ENCODE results near the gene PTP4A1.

The PTP4A1 gene

GRCh38 chr6:63546236-63546635 lies 26.0 kb upstream of the PTP4A1 start:
- no peaks in the 10 kb centered on the region for H3K36me3 ChIP-seq (ENCODE audit: control insufficient read depth in 1 of 2, insufficient read depth in 2 of 2, low read depth in 1 of 2, low read length in 2 of 2)
- DNase-seq = no peak
- no peak overlapping the region for H2BK5ac ChIP-seq (ENCODE audit: low read depth, low read length, poor library complexity, severe bottlenecking)
- H2AFZ ChIP-seq (ENCODE audit: low read depth, low read length) = no peak overlapping the region
- H3K23ac ChIP-seq (ENCODE audit: low read length in 2 of 2) = no peak overlapping the region
- H3K4ac ChIP-seq (ENCODE audit: low read depth in 1 of 2, low read length in 2 of 2) = no peak overlapping the region
- no peak overlapping the region for H2AK5ac ChIP-seq (ENCODE audit: low read length, severe bottlenecking)
- no peak overlapping the region for H3K4me2 ChIP-seq (ENCODE audit: low read length, poor library complexity, severe bottlenecking)
- no peak overlapping the region for H3K14ac ChIP-seq (ENCODE audit: low read length in 2 of 2)
- H3K9me3 ChIP-seq (ENCODE audit: control insufficient read depth, low read length) = no peaks in the 10 kb centered on the region
- peaks cover 4 to 6% of the 10 kb centered on the region in 2 experiments for H3K27me3 ChIP-seq (ENCODE audit: control insufficient read depth in 1 of 2, insufficient read depth in 1 of 2, low read length in 2 of 2)
- no peak overlapping the region for H2BK12ac ChIP-seq (ENCODE audit: low read length in 2 of 2)
- H3K79me1 ChIP-seq (replicated peaks; ENCODE audit: low read length, poor library complexity, severe bottlenecking) = no peaks in the 10 kb centered on the region
- no peak overlapping the region for H3K4me3 ChIP-seq (ENCODE audit: insufficient read depth in 1 of 2, low read depth in 1 of 2, low read length in 2 of 2)
- no peak overlapping the region for H3K9ac ChIP-seq (ENCODE audit: low read length)
- H2BK15ac ChIP-seq (ENCODE audit: low read depth, poor library complexity, severe bottlenecking) = no peak overlapping the region
- H4K8ac ChIP-seq (ENCODE audit: low read length) = no peak overlapping the region
- WGBS = 97% methylated on average over 6 of the region's 6 CpGs
- no peak overlapping the region for H4K91ac ChIP-seq (ENCODE audit: low read length)
- H2BK120ac ChIP-seq (ENCODE audit: low read depth, low read length) = no peak overlapping the region
- H3K4me1 ChIP-seq (ENCODE audit: control insufficient read depth, insufficient read depth, low read depth, low read length) = no peaks in the 10 kb centered on the region
- H3K27ac ChIP-seq (ENCODE audit: low read length, poor library complexity, severe bottlenecking) = no peak overlapping the region
- H3K18ac ChIP-seq (ENCODE audit: low read depth in 1 of 2, low read length in 2 of 2) = no peak overlapping the region

- Histone ChIP-seq H3K18ac (ENCODE audit: low read depth in 1 of 2, low read length in 2 of 2) (no peak overlapping the region), H3K14ac (ENCODE audit: low read length in 2 of 2) (no peak overlapping the region), H3K4me3 (ENCODE audit: insufficient read depth in 1 of 2, low read depth in 1 of 2, low read length in 2 of 2) (no peak overlapping the region), H4K8ac (ENCODE audit: low read length) (no peak overlapping the region), H3K79me1 (replicated peaks; ENCODE audit: low read length, poor library complexity, severe bottlenecking) (no peaks in the 10 kb centered on the region), H3K9me3 (ENCODE audit: control insufficient read depth, low read length) (no peaks in the 10 kb centered on the region), H2BK120ac (ENCODE audit: low read depth, low read length) (no peak overlapping the region), H3K27me3 (ENCODE audit: control insufficient read depth in 1 of 2, insufficient read depth in 1 of 2, low read length in 2 of 2) (peaks cover 4 to 6% of the 10 kb centered on the region in 2 experiments), H3K4me1 (ENCODE audit: control insufficient read depth, insufficient read depth, low read depth, low read length) (no peaks in the 10 kb centered on the region), H3K27ac (ENCODE audit: low read length, poor library complexity, severe bottlenecking) (no peak overlapping the region), H2BK12ac (ENCODE audit: low read length in 2 of 2) (no peak overlapping the region), H3K4me2 (ENCODE audit: low read length, poor library complexity, severe bottlenecking) (no peak overlapping the region), H2BK15ac (ENCODE audit: low read depth, poor library complexity, severe bottlenecking) (no peak overlapping the region), H3K36me3 (ENCODE audit: control insufficient read depth in 1 of 2, insufficient read depth in 2 of 2, low read depth in 1 of 2, low read length in 2 of 2) (no peaks in the 10 kb centered on the region), H2BK5ac (ENCODE audit: low read depth, low read length, poor library complexity, severe bottlenecking) (no peak overlapping the region), H3K23ac (ENCODE audit: low read length in 2 of 2) (no peak overlapping the region), H2AFZ (ENCODE audit: low read depth, low read length) (no peak overlapping the region), H3K4ac (ENCODE audit: low read depth in 1 of 2, low read length in 2 of 2) (no peak overlapping the region), H4K91ac (ENCODE audit: low read length) (no peak overlapping the region), H2AK5ac (ENCODE audit: low read length, severe bottlenecking) (no peak overlapping the region), H3K9ac (ENCODE audit: low read length) (no peak overlapping the region)
- no CpG with 5 or more reads among the region's 1 CpG for WGBS
- DNase-seq = no peak
These were observed 25.6 kb upstream of the PTP4A1 start for GRCh38 chr6:63546697-63547096.

GRCh38 chr6:63549076-63549475 lies 23.2 kb upstream of the PTP4A1 start:
- H3K9me3 ChIP-seq (ENCODE audit: control insufficient read depth, low read length) = no peaks in the 10 kb centered on the region
- no peak for DNase-seq
- WGBS = 77% methylated on average over 3 of the region's 5 CpGs
- no peak overlapping the region for H3K4me3 ChIP-seq (ENCODE audit: insufficient read depth in 1 of 2, low read depth in 1 of 2, low read length in 2 of 2)
- H3K23ac ChIP-seq (ENCODE audit: low read length in 2 of 2) = no peak overlapping the region
- no peaks in the 10 kb centered on the region for H3K27me3 ChIP-seq (ENCODE audit: control insufficient read depth in 1 of 2, insufficient read depth in 1 of 2, low read length in 2 of 2)
- H3K27ac ChIP-seq (ENCODE audit: low read length, poor library complexity, severe bottlenecking) = no peak overlapping the region
- peak overlapping the region; percentile 39 for H2AFZ ChIP-seq (ENCODE audit: low read depth, low read length)
- no peaks in the 10 kb centered on the region for H3K79me1 ChIP-seq (replicated peaks; ENCODE audit: low read length, poor library complexity, severe bottlenecking)
- H3K18ac ChIP-seq (ENCODE audit: low read depth in 1 of 2, low read length in 2 of 2) = no peak overlapping the region
- H2BK5ac ChIP-seq (ENCODE audit: low read depth, low read length, poor library complexity, severe bottlenecking) = no peak overlapping the region
- no peak overlapping the region for H2BK12ac ChIP-seq (ENCODE audit: low read length in 2 of 2)
- H3K9ac ChIP-seq (ENCODE audit: low read length) = no peak overlapping the region
- H4K8ac ChIP-seq (ENCODE audit: low read length) = no peak overlapping the region
- H3K14ac ChIP-seq (ENCODE audit: low read length in 2 of 2) = no peak overlapping the region
- no peak overlapping the region for H2BK120ac ChIP-seq (ENCODE audit: low read depth, low read length)
- no peak overlapping the region for H2AK5ac ChIP-seq (ENCODE audit: low read length, severe bottlenecking)
- H2BK15ac ChIP-seq (ENCODE audit: low read depth, poor library complexity, severe bottlenecking) = no peak overlapping the region
- no peaks in the 10 kb centered on the region for H3K36me3 ChIP-seq (ENCODE audit: control insufficient read depth in 1 of 2, insufficient read depth in 2 of 2, low read depth in 1 of 2, low read length in 2 of 2)
- no peak overlapping the region for H4K91ac ChIP-seq (ENCODE audit: low read length)
- no peaks in the 10 kb centered on the region for H3K4me1 ChIP-seq (ENCODE audit: control insufficient read depth, insufficient read depth, low read depth, low read length)
- no peak overlapping the region for H3K4me2 ChIP-seq (ENCODE audit: low read length, poor library complexity, severe bottlenecking)
- H3K4ac ChIP-seq (ENCODE audit: low read depth in 1 of 2, low read length in 2 of 2) = no peak overlapping the region

- no peak overlapping the region for H2AK5ac ChIP-seq (ENCODE audit: low read length, severe bottlenecking)
- H4K91ac ChIP-seq (ENCODE audit: low read length) = no peak overlapping the region
- no peak overlapping the region for H2BK5ac ChIP-seq (ENCODE audit: low read depth, low read length, poor library complexity, severe bottlenecking)
- no peak overlapping the region for H3K4me2 ChIP-seq (ENCODE audit: low read length, poor library complexity, severe bottlenecking)
- no peak overlapping the region for H2AFZ ChIP-seq (ENCODE audit: low read depth, low read length)
- no peak overlapping the region for H4K8ac ChIP-seq (ENCODE audit: low read length)
- no peaks in the 10 kb centered on the region for H3K79me1 ChIP-seq (replicated peaks; ENCODE audit: low read length, poor library complexity, severe bottlenecking)
- H2BK120ac ChIP-seq (ENCODE audit: low read depth, low read length) = peak overlapping the region; percentile 73
- no peak overlapping the region for H3K14ac ChIP-seq (ENCODE audit: low read length in 2 of 2)
- no peak overlapping the region for H3K4me3 ChIP-seq (ENCODE audit: insufficient read depth in 1 of 2, low read depth in 1 of 2, low read length in 2 of 2)
- no peak for DNase-seq
- H2BK12ac ChIP-seq (ENCODE audit: low read length in 2 of 2) = no peak overlapping the region
- no peak overlapping the region for H3K18ac ChIP-seq (ENCODE audit: low read depth in 1 of 2, low read length in 2 of 2)
- no peaks in the 10 kb centered on the region for H3K36me3 ChIP-seq (ENCODE audit: control insufficient read depth in 1 of 2, insufficient read depth in 2 of 2, low read depth in 1 of 2, low read length in 2 of 2)
- H3K23ac ChIP-seq (ENCODE audit: low read length in 2 of 2) = no peak overlapping the region
- no peak overlapping the region for H2BK15ac ChIP-seq (ENCODE audit: low read depth, poor library complexity, severe bottlenecking)
- no peak overlapping the region for H3K9ac ChIP-seq (ENCODE audit: low read length)
- H3K9me3 ChIP-seq (ENCODE audit: control insufficient read depth, low read length) = no peaks in the 10 kb centered on the region
- no peaks in the 10 kb centered on the region for H3K4me1 ChIP-seq (ENCODE audit: control insufficient read depth, insufficient read depth, low read depth, low read length)
- H3K27ac ChIP-seq (ENCODE audit: low read length, poor library complexity, severe bottlenecking) = no peak overlapping the region
- no peak overlapping the region for H3K4ac ChIP-seq (ENCODE audit: low read depth in 1 of 2, low read length in 2 of 2)
- WGBS = 95% methylated on average over 3 of the region's 3 CpGs
- no peaks in the 10 kb centered on the region for H3K27me3 ChIP-seq (ENCODE audit: control insufficient read depth in 1 of 2, insufficient read depth in 1 of 2, low read length in 2 of 2)
These were observed 19.1 kb upstream of the PTP4A1 start for GRCh38 chr6:63553208-63553607.
